Astrocyte of the cerebellum (primary cell): Measurements from ENCODE around the gene SMTNL1.

Experiments used
- DNase-seq: peaks from one replicate; pipeline ENCODE4 v3.0.0-alpha.2; 2011; ENCODE audit warnings: low read depth
- H3K4me3 ChIP-seq: 2 replicates; pipeline ENCODE4 v1.5.1; 2011; ENCODE audit warnings: mild to moderate bottlenecking, low read depth, low read length, moderate library complexity
- CTCF ChIP-seq: IDR thresholded peaks from 2 replicates; pipeline ENCODE4 v1.5.1; 2012; ENCODE audit warnings: low read length, low read depth, moderate library complexity, mild to moderate bottlenecking; ENCODE audit errors: missing control alignments
- in situ Hi-C: cut with HindIII; loops from 2 replicates; pipeline ENCODE4 v1.10.0; 2017; ENCODE audit warnings: low sequenced_read_pairs

SMTNL1 gene

GRCh38 chr11:57584341-57584740 is 46.9 kb downstream of the SMTNL1 start:
- no peak for TF ChIP-seq CTCF
- no peak overlapping the region for H3K4me3 ChIP-seq
- no peak for DNase-seq
- in situ Hi-C loops = no loop called here

- TF ChIP-seq CTCF = no peak
- in situ Hi-C loops = no loop called here
- H3K4me3 ChIP-seq = no peak overlapping the region
- no peak for DNase-seq
These were observed 47.9 kb downstream of the SMTNL1 start for GRCh38 chr11:57585301-57585700.

- DNase-seq = no peak
- in situ Hi-C loops = no loop called here
- no peak overlapping the region for H3K4me3 ChIP-seq
- TF ChIP-seq CTCF = no peak
These were observed 49.4 kb downstream of the SMTNL1 start for GRCh38 chr11:57586711-57587245.

- DNase-seq = no peak
- in situ Hi-C loops = no loop called here
- no peak for TF ChIP-seq CTCF
- H3K4me3 ChIP-seq = no peak overlapping the region
These were observed 50.8 kb downstream of the SMTNL1 start for GRCh38 chr11:57588046-57588710.

- no peak for DNase-seq
- TF ChIP-seq CTCF = no peak
- H3K4me3 ChIP-seq = no peak overlapping the region
- in situ Hi-C loops = no loop called here
These were observed 59.0 kb downstream of the SMTNL1 start for GRCh38 chr11:57596266-57596885.

GRCh38 chr11:57597461-57597915 is 60.1 kb downstream of the SMTNL1 start, which contains the start of gene SERPING1:
Gene SERPING1 (plus strand): TSS chr11:57597685. CDS start chr11:57598271, 586 bp downstream.
- TF ChIP-seq CTCF = no peak
- DNase-seq = no peak
- peak within 1 kb of the TSS; percentile 40 for H3K4me3 ChIP-seq
- in situ Hi-C loops = no loop called here
